22Rv1 (cell line): ENCODE measurements around the gene PPP4R4.

Source experiments
- ZFX ChIP-seq: fragments of 450-650 bp; IDR thresholded peaks from 2 replicates; pipeline ENCODE4 v1.6.1; 2017; ENCODE audit warnings: antibody characterized with exemption, borderline replicate concordance
- TF ChIP-seq, protein P1 (sequence below): fragments of 450-650 bp; IDR thresholded peaks from 2 replicates; pipeline ENCODE4 v1.5.1; 2017; ENCODE audit warnings: mild to moderate bottlenecking

DNA sequence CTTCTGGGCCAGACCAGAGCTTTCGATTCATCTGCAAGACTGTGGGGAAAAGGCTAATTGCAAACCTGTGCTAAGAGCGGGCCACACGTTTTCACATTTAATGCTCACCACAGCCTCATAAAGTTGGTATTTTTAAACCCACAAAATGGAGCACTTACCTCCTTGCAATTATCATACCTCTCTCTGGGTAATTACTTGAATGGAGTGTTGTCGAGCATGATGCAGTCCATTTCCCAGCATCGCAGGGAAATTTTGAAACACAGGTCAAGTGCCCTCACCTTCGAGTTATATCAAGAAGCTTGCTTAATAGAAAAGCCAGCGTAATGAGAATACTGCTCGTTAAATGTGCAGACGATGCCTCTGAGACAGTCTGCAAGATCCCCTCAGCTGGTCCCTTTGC is 35.9 kb upstream of the PPP4R4 start:
- TF ChIP-seq, protein P1, sequence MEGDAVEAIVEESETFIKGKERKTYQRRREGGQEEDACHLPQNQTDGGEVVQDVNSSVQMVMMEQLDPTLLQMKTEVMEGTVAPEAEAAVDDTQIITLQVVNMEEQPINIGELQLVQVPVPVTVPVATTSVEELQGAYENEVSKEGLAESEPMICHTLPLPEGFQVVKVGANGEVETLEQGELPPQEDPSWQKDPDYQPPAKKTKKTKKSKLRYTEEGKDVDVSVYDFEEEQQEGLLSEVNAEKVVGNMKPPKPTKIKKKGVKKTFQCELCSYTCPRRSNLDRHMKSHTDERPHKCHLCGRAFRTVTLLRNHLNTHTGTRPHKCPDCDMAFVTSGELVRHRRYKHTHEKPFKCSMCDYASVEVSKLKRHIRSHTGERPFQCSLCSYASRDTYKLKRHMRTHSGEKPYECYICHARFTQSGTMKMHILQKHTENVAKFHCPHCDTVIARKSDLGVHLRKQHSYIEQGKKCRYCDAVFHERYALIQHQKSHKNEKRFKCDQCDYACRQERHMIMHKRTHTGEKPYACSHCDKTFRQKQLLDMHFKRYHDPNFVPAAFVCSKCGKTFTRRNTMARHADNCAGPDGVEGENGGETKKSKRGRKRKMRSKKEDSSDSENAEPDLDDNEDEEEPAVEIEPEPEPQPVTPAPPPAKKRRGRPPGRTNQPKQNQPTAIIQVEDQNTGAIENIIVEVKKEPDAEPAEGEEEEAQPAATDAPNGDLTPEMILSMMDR, result no peak
- no peak for TF ChIP-seq ZFX
